DMS79 treated with DMSO at 0.1 percent for 48 hours (cell line): ENCODE data around the gene MFN2.
A peak's percentile ranks its signal among the peaks of the same experiment; 100 is the strongest.
"Not testable (repeated sequence)": the region's sequence is repeated elsewhere in the genome, so short reads cannot be mapped to it uniquely, and the experiment has no call there.

Experiments
- DNase-seq: peaks from one replicate; lab custom pipeline; 2025; lab: John Stamatoyannopoulos, UW

MFN2 gene

GRCh38 chr1:11979851-11980675, at the start of gene MFN2:
TSS of gene MFN2 (plus strand) at chr1:11980444. CDS start at chr1:11989169, 8,725 bp downstream.
- peak; percentile 98 for DNase-seq

GRCh38 chr1:11930571-11931445, 49.4 kb upstream of the MFN2 start:
- DNase-seq, result no peak

DNA sequence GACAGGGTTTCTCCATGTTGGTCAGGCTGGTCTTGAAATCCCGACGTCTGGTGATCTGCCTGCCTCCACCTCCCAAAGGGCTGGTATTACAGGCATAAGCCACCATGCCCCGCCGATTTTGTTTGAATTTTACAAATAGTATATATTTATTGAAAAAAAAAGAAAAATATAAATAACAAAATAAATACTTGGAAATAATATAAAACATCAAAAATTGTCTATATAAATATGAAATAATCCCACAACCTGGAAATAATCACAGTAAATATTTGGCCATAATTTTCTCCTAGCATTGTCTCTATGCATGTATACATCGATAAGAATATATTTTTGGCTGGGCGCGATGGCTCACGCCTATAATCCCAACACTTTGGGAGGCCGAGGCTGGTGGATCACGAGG, 48.4 kb upstream of the MFN2 start:
- no peak for DNase-seq

DNA sequence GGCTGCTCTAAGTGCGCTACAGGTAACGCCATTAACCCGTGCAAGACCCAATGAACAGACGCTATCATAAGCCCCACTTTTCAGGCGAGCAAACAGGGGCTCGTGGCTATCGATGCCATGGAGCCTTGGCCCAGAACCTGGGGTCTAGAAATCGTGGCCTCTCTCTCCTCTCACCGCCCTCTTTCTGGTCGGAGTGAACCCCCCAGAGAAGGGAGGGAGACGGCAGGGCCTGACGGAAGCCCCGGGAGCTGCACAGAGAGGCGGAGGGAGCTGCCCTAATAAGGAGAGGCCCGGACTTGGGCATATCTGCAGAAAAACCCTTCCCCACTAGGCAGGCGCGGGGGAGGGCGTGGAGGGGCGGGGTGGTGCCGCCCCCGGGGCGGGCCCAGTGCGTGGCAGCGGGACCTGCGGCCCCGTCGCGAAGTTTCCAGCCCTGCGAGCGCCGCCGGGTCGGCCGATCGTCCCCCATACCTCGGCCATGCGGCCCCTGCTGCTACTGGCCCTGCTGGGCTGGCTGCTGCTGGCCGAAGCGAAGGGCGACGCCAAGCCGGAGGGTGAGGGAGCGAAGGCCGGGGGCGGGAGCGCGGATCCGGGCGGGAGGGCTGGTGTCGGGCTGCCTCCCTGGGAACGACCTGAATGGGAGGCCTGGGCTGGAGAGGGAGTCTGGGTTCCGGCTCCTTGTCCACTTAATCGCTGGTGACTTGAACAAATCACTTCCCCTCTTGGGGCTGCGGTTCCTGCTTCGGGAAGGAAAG, 45.8 kb upstream of the MFN2 start, which contains the start of gene PLOD1:
TSS of gene PLOD1 (plus strand) at position 416 of the 755 bp plus-strand sequence. CDS start at position 479, 63 bp downstream.
- peak; percentile 73 for DNase-seq

DNA sequence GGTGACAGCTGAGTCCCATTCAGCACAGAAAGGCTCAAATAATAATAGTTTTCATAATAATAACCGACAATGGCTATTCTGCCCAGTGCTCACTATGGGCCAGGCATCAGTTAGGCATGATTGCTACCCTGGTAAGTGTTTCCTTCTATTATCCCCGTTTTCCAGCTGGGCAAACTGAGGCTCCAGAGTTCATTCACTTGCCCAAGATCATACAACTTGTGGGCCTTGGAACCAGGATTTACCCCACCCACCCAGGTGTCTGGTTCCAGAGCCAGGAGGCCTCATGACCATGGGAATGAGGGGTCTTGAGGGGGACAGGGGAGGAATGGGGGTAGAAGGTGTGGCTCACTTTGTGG, 45.2 kb upstream of the MFN2 start:
- no peak for DNase-seq

GRCh38 chr1:11935733-11936132, 44.5 kb upstream of the MFN2 start:
- not testable (repeated sequence) for DNase-seq

DNA sequence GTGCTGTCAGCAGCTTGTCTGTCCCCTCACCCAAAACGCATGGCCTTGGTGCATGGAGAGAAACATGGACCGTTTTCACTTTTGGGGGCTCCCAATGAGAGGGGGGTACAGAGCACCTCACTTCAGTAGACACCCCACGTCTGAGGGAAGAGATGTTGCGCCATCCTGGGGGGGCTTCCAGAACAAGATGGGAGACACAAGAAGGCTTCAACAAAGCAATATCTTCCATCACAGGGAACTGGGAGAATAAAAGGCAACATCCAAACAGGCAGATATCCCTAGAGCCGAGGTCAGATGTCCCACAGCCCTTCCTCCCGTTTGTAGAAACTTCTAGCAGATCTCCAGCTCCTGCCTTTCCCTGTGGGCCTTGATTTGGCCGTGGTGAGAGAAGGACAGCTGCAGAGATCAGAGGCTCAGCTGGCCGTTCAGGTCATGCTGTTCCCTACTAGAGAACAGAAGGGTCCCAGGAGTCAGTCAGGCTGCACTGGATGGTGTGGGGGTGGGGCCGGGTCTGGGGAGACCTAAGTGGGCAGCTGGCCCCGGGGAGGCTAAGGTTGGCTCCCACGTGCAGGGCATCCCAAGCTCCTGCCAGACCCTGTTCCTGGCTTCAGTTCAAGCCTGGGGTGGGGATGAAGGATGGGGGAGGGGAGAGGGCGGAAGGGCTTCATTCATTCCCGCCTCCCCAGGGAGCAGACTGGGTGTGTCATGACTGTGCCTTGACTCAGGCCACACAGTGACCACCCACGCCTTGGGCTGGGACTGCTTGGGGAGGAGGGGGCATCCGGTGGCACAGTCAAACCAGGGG, 41.3 kb upstream of the MFN2 start:
- no peak for DNase-seq

DNA sequence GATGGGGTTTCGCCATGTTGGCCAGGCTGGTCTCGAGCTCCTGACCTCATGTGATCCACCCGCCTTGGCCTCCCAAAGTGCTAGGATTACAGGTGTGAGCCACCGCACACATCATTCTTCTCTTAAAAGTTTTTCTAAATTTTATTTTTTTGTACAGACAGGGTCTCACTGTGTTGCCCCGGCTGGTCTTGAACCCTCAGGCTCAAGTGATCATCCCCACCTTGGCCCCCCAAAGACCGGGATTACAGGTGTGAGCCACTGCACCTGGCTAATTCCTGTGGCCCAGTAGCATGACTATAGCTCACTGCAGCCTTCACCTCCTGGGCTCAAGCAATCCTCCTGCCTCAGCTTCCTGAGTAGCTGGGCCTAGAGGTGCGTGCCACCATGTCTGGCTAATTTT, 40.5 kb upstream of the MFN2 start:
- not testable (repeated sequence) for DNase-seq

DNA sequence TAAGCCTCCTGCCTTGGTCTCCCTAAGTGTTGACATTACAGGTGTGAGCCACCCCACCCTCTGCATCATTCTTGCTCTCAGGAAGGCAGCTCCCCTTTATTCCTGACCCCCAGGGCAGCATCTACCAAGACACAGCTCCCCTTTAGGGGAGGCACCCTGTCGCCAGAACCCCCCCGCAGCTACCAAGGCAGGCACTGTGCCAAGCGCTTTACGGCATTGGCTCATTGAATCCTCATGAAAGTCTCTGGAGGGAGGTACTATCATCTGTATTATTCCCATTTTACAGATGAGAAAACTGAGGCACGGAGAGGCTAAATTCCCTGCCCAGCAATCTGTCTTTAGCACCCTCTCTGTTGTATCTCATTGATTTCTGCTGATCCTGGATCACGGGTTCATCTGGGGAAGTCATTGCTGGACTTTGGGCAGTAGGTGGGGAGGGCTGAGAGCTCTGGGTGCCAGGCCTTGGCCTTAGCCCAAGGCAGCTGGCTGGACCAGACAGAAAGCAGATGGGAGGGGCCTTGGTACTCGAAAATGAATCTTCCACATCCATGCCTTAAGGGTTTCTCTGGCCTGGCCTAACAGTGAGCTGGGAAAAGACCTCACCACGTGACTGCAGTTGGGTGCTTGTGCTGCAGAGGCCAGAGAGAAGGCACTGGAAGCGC, 39.9 kb upstream of the MFN2 start:
- no peak for DNase-seq

DNA sequence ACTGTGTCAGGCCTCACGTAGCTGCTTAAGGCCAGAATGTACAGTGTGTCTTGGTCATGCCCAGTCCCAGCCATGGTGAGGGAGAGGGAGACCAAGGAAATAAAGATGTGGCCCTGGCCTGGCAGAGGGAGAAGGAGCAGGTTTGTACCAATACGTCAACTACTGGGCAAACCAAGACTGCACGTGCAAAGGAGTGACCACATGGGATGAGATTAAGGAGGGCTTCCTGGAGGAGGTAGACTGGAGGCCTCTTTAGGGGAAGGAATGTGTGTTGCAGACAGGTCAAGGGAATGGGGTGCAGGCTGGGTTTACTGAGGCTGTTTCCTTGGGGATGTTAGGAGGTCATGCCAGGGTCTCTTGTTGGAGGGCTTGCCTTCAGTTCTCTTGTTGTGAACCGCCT, 38.0 kb upstream of the MFN2 start:
- DNase-seq, result no peak

GRCh38 chr1:11943619-11944018, 36.6 kb upstream of the MFN2 start:
- peak; percentile 38 for DNase-seq

DNA sequence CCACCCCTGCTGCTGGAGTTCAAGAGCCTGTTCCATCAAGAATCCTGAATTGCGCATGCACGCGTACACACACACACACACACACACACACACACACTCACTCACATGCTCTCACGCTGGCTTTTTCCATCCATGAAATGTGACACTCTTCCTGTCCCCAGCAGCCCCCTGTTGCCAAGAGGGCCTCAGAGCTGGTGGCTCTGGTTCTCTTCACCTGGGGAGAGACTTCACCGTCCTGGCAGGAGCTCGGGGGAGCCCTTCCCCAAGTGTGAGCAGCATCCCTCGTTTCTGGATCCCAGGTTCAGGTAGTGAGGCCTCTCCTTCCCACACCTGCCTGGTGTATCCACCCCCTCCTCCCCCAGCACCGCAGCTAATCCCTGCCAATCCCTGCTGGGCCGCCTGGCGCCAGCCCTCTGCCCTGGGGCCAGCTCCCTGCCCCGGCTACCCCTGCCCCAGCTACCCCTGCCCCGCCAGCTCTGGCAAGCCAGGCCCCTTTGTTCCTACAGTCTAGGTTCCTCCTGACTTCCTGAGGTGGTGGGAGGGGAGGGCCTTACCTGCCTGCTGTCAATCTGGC, 35.8 kb upstream of the MFN2 start:
- peak; percentile 95 for DNase-seq

GRCh38 chr1:11946647-11947046, 33.6 kb upstream of the MFN2 start:
- no peak for DNase-seq

DNA sequence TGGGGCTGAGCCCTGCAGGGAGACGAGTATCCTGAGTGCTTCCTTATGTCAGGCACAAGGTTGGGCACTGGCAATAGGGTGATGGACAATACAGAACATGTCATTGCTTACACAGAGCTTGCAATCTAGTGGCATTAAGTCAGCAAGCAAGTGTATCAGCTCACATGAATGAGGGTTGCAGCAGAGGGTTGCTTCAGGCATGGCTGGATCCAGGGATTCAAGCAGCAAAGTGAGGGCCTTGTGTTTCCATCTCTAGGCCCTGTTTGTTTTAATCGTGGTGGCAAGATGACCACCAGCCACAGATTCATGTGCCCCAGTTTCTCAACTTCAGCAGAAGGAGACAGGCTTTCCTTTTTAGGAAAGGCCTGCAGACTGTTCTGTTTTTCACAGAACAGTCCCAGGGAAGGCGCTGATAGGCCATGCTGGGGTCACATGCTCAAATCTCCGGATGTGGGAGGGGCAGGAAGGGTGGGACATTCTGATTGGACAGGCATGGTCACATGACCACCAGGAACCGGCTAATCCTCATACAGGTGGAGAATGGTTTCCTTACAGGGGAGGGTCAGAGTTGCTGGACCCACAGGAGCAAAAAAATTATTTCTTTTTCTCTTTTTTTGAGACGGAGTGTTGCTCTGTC, 31.3 kb upstream of the MFN2 start:
- no peak for DNase-seq

DNA sequence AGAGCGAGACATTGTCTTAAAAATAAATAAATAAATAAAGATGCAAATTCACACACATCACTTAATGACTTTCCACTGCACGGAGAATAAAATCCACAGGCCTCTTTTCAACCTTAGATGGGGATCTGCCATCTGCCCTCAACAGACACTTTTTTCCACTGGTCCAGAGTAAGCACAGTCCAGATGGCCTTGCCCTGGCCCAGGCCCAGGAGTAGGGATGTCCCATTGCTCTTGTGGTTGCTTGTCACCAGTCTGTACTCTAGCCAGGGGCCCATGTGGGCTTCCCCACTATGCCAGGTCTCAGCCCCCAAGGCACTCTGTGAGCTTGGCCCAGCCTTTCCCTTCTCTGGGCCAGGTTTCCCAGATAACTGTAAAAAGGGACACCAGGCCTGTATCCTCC, 28.3 kb upstream of the MFN2 start:
- no peak for DNase-seq

- DNase-seq, result no peak
These were observed 27.7 kb upstream of the MFN2 start for GRCh38 chr1:11952455-11953109.

GRCh38 chr1:11955221-11955620, 25.0 kb upstream of the MFN2 start:
- no peak for DNase-seq

- no peak for DNase-seq
These were observed 22.8 kb upstream of the MFN2 start for GRCh38 chr1:11957398-11957797.

GRCh38 chr1:11957897-11958296, 22.3 kb upstream of the MFN2 start:
- DNase-seq, result no peak

GRCh38 chr1:11960276-11960675, 20.0 kb upstream of the MFN2 start:
- no peak for DNase-seq
